GM13976 (cell line): ENCODE results near the gene CHRDL2.
"Not testable (repeated sequence)": the region's sequence is repeated elsewhere in the genome, so short reads cannot be mapped to it uniquely, and the experiment has no call there.

Experiments
- DNase-seq: peaks from one replicate; pipeline ENCODE4 v3.0.0; 2012; ENCODE audit warnings: low spot score
- in situ Hi-C: fragments of 300-500 bp; cut with MboI; formaldehyde crosslinking; loops from one replicate; pipeline ENCODE4 v1.12.0; 2022; ENCODE audit warnings: low sequenced_read_pairs, mixed read lengths, inconsistent platforms; ENCODE audit not compliant: unreplicated experiment
- TF ChIP-seq, protein P1 (sequence below): IDR thresholded peaks from 2 replicates; pipeline ENCODE4 v1.5.1; 2012; ENCODE audit warnings: borderline replicate concordance, mild to moderate bottlenecking; ENCODE audit not compliant: insufficient read depth; ENCODE audit errors: extremely low read depth, missing control alignments, control extremely low read depth

CHRDL2 gene

GRCh38 chr11:74756571-74756970 lies 25.3 kb upstream of the CHRDL2 start:
- TF ChIP-seq, protein P1, sequence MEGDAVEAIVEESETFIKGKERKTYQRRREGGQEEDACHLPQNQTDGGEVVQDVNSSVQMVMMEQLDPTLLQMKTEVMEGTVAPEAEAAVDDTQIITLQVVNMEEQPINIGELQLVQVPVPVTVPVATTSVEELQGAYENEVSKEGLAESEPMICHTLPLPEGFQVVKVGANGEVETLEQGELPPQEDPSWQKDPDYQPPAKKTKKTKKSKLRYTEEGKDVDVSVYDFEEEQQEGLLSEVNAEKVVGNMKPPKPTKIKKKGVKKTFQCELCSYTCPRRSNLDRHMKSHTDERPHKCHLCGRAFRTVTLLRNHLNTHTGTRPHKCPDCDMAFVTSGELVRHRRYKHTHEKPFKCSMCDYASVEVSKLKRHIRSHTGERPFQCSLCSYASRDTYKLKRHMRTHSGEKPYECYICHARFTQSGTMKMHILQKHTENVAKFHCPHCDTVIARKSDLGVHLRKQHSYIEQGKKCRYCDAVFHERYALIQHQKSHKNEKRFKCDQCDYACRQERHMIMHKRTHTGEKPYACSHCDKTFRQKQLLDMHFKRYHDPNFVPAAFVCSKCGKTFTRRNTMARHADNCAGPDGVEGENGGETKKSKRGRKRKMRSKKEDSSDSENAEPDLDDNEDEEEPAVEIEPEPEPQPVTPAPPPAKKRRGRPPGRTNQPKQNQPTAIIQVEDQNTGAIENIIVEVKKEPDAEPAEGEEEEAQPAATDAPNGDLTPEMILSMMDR, result no peak
- in situ Hi-C loops, result no loop called here

GRCh38 chr11:74755395-74755995 lies 24.3 kb upstream of the CHRDL2 start:
- in situ Hi-C loops, result no loop called here
- no peak for DNase-seq
- TF ChIP-seq, protein P1, result no peak

More at GRCh38 chr11:74756571-74756970, 25.3 kb upstream of the CHRDL2 start:
- no peak for DNase-seq

GRCh38 chr11:74754507-74755252 lies 23.5 kb upstream of the CHRDL2 start:
- in situ Hi-C loops, result no loop called here
- DNase-seq, result no peak
- TF ChIP-seq, protein P1, result no peak

DNA sequence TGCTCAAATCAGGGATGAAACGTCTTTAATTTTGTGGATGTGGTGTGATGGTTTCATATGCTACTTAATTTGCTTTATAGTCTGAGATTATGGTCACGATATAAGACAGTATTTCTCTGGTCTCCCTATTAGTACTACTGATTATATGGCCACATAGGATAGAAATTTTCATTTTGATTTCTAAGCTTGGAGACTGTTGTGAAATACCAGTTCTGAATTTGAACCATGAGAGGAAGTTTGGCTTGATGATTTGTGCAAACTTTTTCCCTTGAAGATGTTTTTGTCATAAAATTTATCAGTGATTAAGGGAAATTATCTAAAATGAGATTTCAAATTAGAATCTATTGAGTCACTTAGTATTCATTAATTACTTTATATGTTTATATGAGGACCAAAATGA lies 20.1 kb upstream of the CHRDL2 start:
- no peak for DNase-seq
- TF ChIP-seq, protein P1, result no peak
- in situ Hi-C loops, result no loop called here

DNA sequence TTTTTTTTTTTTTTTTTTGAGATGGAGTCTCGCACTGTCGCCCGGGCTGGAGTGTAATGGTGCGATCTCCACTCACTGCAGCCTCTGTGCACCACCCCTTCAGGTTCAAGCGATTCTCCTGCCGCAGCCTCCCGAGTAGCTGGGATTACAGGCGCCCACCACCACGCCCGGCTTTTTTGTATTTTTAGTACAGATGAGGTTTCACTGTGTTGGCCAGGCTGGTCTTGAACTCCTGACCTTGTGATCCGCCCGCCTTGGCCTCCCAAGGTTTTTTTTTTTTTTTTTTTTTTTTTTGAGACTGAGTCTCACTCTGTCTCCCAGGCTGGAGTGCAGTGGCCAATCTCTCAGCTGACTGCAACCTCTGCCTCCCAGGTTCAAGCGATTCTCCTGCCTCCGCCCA lies 19.4 kb upstream of the CHRDL2 start:
- DNase-seq, in situ Hi-C loops: not testable (repeated sequence)

DNA sequence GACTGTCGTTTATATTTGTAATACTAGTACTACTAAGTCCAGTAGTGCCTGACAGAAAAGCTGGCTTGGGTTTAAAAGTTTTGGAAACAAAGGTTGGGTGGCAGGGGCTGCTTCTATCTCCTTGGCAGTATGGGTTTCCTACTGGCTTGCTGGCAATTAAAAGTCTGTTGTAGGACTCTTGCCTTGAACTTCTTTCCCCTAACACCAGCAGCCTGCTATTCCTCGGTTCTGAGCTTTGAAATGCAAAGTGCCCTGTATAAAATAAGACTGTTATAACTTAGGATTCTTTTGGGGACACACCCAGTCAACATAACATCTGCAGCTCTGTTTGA lies 18.7 kb upstream of the CHRDL2 start:
- no peak for DNase-seq
- in situ Hi-C loops, result no loop called here
- TF ChIP-seq, protein P1, result no peak
